HG02623 (cell line): Measurements from ENCODE around the gene WWC1.
"Not testable (repeated sequence)": the region's sequence is repeated elsewhere in the genome, so short reads cannot be mapped to it uniquely, and the experiment has no call there.

ENCODE experiments used
- ATAC-seq: cut with Tn5 transposase; IDR thresholded peaks from one replicate; pipeline ENCODE4 v1.9.1; 2021; ENCODE audit warnings: moderate library complexity; ENCODE audit not compliant: unreplicated experiment

The WWC1 gene

DNA sequence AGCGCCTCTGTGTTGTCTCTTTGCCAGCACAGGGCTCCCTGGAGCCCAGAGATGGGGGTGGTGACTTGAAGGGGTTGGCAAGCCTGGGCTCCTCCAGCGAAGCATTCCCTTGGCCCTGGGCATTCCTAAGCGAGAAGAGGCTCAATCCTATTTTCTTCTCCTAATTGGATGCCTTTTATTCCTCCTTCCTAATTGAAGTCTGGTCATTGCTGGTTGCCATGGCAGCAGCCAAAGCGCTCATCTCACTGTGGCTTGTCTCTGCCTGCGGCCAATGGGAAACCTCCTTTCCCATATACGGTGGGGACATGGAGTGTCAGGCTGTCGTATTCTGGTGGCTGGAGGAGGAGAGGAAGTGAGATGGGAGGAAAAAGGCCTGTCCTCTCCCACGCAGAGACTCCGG lies 142.6 kb downstream of the WWC1 start:
- no peak for ATAC-seq

DNA sequence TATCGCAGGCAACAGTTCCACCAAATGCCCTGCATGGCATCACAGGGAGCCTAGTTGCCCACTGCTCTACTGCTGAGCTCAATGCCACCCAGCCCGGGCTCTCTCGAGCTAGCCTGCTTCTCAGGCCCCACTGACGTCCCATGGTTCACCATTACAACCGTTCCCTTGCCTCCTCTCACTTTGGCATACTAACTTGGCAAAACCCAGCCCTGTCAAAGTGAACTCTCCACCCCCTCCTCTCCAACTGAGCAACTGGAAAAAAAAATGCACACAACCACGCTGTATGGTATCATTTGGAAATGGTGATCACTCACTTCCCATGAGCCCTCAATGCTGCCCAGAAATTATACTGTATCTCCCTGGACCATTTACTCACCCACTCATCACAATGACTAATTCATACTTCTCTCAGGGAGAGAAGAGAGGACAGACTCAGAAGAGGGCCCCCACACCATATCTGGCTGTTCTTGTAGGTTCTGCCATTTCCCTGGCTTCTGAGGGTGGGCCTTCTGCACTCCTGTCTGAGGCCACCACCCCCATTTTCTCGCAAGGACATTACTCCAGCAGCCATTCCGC lies 143.4 kb downstream of the WWC1 start:
- ATAC-seq = no peak

DNA sequence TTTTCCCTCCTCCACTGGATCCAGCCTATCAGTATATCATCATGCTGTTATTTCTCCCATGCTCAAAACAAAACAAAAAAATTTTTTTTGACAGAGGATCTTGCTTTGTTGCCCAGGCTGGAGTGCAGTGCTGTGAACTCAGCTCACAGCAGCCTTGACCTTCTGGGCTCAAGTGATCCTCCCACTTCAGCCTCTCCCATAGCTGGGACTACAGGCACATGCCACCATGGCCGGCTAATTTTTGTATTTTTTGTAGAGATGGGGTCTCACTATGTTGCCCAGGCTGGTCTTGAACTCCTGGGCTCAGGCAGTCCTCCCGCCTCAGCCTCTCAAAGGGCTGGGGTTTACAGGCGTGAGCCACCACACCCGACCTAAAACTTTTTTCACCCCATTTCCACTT lies 143.9 kb downstream of the WWC1 start:
- ATAC-seq = not testable (repeated sequence)

DNA sequence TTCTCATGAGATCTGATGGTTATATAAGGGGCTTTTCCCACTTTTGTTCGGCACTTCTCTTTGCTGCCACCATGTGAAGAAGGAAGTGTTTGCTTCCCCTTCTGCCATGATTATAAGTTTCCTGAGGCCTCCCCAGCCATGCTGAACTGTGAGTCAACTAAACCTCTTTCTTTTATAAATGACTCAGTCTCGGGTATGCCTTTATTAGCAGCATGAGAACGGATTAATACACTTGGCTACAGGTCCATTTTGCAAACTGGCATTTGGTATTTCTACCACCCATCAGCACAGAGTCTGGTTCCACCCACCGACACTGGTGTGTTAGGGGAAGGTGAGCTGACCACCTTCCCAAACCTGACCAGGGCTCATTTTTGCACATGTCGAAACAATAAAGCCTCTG lies 146.9 kb downstream of the WWC1 start:
- ATAC-seq = no peak

DNA sequence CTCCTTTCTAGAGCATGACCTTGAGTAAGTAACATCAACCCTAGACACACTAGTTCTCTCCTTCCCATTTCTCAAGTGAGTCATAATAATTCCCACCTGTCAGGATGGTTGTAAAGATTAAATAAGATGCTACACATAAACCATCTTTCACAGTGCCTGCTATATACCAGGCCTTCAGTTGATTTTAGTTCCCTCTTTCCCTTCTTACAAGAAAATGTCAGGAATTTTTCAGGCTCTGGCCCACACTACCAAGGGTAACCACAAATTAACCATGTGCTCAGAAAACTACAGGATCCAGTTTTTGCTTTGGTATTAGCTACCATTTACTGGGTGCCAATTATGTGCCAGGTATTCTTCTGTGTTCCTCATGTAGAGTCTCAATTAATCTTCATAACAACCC lies 152.1 kb downstream of the WWC1 start:
- ATAC-seq = no peak

DNA sequence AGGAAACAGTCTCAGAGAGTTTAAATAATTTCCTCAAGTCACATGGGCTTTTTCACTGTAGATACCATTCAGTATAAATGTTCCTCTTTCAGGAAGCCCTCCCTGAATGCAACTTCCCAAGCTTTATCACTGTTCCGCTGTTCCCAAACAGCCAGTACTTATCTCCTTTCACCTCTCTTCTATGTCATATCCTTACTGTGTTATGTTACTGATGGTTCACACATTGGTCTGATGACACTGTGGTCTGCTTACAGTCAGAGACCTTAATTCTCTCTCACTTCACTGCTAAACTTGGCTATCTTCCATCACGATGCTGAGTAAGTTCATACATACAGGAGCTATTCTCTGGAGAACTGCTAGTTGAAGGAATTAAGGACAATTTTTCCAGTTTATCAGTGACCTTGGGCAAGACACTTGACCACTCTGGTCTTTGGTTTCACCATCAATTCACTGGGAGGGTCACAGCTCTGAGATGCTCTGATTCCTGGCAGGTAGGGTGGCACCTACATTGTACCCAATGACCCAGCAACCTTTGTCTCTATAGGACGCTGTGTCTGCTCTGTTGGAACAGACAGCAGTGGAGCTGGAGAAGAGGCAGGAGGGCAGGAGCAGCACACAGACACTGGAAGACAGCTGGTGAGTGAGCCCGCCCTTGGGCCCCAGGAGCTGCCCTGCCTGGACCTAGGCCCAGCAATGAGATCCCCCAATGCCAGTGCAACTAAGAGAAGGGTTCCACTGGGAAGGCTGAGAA lies 152.7 kb downstream of the WWC1 start:
- no peak for ATAC-seq

DNA sequence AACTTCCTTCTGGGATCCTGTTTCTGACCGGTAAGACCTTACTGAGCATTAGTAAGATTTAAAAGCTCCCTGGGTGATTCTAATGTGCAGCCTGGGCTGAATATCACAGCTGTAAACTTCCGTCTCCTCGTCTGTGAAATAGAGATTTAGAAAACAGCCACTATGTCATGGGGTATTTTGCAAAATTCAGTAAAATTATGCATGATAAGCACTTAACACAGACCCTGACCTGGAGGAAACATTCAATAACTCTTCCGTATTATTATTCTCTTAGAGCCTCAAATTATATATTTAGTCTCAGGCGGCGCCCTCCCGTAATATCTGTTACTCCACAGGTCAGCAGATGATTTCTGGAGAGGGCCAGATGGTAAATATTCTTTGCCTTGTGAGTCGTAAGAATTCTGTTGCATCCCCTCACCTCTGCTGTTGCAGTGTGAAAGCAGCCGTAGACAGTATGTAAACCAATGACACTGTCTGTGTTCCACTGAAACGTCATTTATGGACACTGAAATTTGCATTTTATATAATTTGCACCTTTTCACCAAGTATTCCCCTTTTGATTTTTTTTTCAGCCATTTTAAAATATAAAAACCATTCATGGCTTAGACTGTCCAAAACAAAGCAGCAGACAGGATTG lies 155.7 kb downstream of the WWC1 start:
- no peak for ATAC-seq

DNA sequence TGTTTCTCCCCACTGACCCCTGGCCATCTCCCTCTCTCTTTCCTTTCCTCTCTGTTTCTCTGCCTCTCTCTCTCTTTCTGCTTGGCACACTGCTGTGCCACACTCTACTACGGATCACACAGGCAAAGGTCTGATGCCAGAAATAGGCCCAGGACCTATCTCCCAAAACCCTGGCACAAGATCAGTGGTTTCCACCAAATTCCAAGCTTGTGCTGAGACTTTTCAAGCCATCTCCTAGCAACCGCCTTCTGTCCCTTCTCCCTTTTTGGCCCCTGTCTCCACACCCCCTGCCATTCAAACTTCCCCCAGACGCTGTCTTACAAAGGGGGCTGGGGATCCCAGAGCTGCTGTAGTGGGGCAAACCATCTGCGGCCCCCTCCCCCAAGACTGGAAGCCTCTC lies 156.4 kb downstream of the WWC1 start:
- no peak for ATAC-seq

DNA sequence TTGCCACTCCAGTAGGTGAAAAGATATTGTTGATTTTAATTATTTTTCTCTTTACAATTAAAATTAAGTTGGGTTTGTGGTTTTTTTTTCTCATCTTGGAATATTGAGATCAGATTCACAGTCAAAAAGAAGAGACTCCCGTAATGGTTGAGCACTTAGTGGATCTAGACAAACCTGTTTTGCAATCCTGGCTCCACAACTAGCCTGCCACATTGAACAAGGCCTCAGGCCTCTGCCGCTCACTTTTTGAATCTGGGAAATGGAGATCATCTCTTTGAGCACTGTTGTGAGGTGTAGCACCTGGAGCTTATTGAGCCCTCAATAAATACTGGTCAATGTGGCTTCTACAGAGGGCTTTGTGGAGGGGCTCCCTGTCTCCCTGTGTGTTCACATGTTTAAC lies 157.7 kb downstream of the WWC1 start:
- ATAC-seq = no peak

DNA sequence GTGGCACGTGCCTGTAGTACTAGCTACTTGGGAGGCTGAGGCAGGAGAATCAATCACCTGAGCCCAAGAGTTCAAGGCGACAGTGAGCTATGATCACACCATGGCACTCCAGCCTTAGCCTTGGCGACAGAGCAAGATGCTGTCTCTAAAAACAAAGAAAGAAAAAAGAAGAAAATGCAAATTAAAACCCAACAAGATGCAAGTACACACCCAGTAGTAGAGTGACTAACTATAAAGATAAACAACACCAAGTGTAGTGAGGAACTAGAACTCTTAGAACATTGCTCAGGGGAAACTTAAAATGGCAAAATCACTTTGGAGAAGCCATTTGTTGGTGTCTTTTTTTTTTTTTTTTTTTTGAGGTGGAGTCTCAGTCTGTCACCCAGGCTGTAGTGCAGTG lies 160.1 kb downstream of the WWC1 start:
- ATAC-seq = no peak

DNA sequence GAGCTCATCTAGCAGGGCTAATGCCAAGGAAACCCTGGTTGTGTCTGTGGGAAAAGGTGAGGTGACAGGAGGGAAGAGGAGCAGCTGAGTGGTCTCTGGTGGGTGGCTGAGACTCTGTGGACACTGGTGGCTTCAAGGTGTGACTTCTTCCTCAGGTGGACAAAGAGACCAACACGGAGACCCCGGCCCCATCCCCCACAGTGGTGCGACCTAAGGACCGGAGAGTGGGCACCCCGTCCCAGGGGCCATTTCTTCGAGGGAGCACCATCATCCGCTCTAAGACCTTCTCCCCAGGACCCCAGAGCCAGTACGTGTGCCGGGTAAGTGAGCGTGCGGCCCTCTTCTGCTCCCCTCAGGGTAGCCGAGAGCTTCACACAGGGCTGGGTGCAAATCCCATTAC lies 163.8 kb downstream of the WWC1 start:
- no peak for ATAC-seq

DNA sequence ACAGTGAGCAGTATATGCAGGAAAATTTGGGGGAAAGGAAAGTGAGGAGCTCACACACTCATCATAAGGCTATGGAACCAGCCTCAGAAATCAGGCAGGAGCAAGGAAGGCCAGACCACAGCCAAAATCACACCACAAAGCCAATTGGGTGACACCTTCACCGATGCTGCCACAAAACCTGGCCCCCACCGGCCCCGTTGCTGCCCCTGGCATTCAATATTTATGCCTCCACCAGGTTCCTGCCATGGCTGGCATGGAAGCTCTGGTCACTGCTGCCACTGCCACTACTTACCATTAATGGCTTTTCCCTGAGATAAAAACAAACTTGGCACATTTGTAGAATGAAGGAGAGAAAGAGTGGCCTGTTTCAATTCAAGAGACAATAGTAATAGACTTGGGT lies 166.1 kb downstream of the WWC1 start:
- ATAC-seq = no peak

DNA sequence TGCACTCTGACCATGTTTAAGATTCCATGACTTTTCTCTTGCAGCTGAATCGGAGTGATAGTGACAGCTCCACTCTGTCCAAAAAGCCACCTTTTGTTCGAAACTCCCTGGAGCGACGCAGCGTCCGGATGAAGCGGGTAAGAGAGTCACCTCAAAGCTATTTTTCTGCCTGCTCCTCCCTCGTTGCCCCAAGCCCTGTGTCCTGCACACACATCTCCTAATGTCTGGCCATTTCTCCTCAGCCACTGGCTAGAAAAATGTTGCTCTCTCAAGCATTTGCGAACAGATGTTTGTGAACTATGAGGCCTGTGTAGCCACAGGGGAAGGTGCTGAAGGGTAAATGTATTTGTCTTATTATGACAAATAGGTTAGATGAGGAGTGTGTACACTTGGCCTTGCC lies 169.2 kb downstream of the WWC1 start:
- ATAC-seq = no peak

DNA sequence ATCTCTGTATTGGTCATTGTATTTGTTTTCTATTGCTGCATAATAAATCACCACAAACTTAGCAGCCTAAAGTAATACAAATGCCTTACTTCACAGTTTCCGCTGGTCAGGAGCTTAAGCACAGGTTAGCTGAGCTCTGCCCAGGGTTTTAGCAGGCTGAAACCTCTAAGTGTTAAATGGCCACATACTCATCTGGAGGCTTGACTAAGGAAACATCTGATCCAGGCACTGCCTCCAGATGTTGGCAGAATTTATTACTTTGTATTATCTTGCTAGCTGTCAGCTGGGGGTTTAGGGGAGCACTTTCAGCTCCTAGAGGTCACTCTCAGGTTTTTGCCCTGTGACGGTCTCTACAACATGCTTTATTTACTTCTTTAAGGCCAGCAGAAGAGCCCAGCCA lies 171.6 kb downstream of the WWC1 start:
- no peak for ATAC-seq

DNA sequence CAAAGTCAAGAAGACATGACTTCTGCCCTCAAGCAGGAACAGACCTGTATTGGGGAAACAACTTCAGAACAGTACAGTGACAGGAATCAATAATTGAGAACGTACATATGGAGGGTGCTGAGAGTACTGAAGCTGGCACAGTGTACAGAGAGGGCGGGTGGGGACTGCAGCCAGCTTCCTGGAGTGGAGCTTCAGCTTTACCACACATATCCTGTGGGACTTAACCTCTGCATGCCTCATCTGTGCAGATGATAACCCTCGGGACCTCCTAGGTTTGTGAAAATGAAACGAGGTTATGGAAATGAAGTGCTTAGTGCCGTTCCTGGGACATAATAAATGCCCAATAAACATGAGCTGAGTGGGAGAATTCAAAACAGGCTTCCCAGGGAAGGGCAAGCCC lies 172.8 kb downstream of the WWC1 start:
- no peak for ATAC-seq

DNA sequence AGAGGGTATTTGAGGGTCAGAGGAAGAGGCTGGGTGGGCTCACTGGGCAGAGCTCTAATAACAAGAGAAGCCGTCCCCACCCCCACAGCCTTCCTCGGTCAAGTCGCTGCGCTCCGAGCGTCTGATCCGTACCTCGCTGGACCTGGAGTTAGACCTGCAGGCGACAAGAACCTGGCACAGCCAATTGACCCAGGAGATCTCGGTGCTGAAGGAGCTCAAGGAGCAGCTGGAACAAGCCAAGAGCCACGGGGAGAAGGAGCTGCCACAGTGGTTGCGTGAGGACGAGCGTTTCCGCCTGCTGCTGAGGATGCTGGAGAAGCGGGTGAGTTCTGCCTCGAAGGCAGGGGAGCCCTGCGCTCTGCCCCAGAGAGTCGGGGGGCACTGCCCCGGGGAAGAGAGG lies 173.2 kb downstream of the WWC1 start:
- ATAC-seq = no peak

DNA sequence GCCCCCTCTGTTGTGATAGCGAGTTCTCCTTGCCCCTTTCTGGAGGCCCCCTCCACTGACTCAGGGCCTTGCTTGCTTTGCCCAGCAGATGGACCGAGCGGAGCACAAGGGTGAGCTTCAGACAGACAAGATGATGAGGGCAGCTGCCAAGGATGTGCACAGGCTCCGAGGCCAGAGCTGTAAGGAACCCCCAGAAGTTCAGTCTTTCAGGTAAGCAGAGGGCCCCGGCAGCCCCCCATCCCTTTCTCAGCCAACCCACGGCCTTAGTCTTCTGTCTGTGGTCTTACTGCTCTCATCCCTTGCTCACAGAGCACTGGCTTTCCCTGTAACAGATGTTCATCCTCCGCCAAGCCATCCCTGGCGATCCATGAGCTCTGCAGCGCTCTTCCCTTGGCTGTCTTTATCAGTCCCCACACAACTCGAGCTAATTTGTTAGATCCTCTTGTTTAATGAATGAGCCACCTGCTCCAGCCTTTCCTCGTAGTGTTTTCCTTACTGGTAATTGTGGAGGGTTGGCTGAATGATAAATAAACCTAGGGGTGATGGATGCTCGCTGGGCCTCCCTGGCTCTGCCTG lies 176.4 kb downstream of the WWC1 start:
- no peak for ATAC-seq

DNA sequence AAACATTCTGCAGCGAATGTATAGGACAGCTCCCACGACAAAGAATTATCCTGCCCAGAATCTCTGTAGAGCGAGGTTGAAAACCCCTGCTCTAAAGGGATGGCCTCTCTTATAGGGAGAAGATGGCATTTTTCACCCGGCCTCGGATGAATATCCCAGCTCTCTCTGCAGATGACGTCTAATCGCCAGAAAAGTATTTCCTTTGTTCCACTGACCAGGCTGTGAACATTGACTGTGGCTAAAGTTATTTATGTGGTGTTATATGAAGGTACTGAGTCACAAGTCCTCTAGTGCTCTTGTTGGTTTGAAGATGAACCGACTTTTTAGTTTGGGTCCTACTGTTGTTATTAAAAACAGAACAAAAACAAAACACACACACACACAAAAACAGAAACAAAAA lies 177.4 kb downstream of the WWC1 start:
- no peak for ATAC-seq

DNA sequence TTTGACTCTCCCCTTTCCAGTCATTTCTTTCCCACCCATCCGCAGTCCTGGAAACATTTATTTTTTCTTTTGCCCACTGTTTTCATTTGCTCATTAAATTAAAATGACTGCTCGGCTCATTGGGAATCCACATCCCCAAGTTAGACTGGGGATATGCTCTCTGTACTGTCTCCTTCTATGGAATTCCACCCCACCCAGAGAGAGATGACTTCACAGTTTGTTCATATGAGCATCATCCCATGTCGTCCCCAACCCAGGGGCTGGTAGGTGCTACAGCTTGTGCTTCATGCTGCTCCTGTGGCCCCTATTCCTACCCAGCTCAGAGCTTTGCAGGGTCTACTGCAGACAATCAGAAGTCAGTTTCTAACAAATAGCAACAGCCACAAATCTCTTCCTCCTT lies 178.4 kb downstream of the WWC1 start:
- ATAC-seq = no peak

DNA sequence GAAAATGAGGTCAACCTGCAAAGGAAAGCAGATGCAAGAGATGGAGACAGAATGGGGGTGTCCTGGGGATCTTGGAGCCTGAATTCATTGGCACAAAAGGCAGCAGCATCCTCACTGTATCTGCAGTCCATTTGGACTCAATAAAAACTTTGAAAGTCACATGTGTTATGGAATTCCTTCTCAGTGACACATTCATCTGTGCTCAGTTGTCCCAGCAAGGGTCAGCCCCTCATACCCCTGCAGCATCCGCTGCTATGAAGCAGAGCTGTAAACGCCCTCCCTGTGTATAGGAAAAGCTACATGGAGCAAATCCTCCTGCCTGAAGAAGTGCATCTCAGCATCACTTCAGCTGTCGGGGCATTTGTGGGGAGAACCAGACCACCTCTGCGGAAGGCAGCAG lies 180.3 kb downstream of the WWC1 start:
- ATAC-seq = no peak

DNA sequence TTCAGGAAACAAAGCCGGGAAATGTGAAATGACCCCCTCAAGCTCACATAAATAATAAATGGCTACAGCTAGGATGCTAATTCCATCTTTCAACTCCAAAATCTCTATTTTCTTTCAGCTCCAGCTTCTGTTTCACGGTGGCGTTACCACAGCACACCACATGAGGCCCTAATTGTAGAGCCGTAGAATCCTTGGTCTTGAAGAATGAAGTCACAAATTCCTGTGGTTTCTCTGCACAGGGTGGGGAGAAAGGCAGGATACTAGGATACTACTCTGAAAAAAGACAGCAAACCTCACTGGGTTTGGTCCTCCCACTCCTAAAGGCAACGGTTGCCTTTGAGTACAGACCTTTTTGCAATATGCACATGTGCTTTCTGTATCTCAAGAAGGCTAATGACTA lies 180.9 kb downstream of the WWC1 start:
- ATAC-seq = no peak

DNA sequence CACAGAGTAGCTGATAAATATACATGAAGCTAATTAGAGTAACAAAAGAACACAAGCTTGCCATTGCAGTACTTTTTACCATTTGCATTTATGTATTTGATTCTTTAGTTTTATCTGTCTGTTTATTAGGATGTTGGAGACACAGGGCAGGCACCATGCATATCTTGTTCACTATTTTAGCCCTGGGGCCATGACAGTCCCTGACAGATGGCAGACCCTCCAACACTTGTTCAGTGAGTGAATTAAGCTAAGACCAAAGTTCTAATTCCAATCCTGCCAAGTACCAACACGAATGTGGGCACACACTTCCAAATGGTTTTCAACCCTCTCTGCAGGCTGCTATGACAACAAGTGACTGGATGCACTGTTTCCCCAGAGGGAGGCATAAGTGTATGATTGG lies 182.9 kb downstream of the WWC1 start:
- no peak for ATAC-seq
